GOT3 (cell line): ENCODE results near the gene CDH12.
"Not testable (repeated sequence)": the region's sequence is repeated elsewhere in the genome, so short reads cannot be mapped to it uniquely, and the experiment has no call there.

Experiments
- DNase-seq: peaks from one replicate; lab custom pipeline; 2025; ENCODE audit warnings: mixed read lengths; lab: John Stamatoyannopoulos, UW

CDH12 gene

GRCh38 chr5:22278164-22278563 lies 575.0 kb downstream of the CDH12 start:
- DNase-seq, result no peak

- DNase-seq, result no peak
Observed at GRCh38 chr5:22277006-22277405, 576.1 kb downstream of the CDH12 start.

DNA sequence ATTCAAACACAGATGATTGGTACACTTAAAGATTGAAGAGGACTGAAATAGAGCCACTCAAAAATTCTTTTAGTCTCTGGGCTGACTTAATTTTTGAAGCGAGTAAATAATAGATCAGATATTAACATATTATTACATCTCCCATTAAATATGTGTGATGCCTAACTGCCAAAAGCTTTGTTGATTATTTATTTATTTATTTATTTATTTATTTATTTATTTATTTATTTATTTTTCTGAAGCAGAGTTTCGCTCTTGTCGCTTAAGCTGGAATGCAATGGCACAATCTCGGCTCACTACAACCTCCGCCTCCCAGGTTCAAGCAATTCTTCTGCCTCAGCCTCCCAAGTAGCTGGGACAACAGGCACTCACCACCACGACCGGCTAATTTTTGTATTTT lies 587.3 kb downstream of the CDH12 start:
- DNase-seq, result not testable (repeated sequence)

DNA sequence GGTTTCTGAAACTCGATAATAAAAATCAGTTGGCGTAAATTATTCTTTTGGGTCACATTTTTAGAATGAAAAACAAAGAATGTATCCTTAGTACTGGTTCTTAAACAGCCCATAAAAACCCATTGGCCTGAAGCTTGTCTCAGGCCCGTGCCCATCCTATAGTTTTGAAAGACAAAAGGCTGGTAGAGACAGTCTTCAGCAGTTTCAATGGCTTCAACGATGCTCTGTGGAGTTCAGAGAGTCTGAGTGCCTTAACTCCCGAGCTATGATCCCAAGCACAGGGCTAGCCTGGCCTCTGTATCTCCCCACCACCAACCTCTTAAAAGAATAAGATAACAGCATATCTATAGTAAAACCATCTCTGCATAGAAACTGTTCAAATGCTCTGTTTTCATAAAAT lies 595.0 kb downstream of the CDH12 start:
- no peak for DNase-seq

DNA sequence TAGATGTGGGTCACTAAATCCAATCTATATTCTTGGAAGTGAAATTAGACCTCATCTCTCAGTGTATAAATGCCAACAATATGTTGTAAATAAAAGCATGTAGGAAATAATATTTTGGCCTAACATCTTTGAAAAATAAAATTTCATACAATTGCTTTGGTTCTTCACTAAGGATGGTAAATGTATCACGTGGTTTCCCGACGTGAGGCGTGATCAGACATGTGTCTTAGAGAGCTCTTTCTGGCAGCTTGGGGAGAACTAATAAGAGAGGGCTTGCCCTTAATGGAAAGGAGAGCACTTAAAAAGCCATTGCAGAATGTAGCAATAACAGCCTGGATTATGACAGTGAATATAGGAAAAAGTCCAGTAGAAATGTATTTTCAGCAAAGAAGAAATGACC lies 602.6 kb downstream of the CDH12 start:
- no peak for DNase-seq

DNA sequence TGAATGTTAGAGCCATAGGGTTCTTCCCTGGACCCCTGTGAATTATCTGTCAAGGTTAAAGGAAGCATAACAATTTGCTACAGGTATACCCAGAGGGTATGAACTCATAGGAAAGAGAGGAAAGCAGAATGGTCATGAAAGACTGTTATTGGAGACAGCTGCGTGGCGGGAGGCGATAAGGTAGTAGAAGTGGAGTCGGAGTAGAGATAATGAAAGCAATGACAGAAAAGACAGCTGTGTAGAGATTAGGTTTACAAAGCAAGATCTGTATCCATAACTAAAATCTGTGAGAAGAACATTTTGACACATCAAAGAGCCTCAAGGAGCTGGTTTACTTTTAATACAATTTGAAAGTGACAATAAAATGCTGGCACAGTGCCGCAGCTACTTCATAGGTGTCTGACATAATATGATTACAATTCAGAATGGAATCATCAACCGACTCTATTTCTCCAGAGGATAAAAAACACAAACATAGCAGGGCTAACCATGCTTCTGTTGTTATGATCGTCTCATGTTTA lies 603.9 kb downstream of the CDH12 start:
- no peak for DNase-seq

- DNase-seq, result no peak
Observed at GRCh38 chr5:22245770-22246169, 607.4 kb downstream of the CDH12 start.

DNA sequence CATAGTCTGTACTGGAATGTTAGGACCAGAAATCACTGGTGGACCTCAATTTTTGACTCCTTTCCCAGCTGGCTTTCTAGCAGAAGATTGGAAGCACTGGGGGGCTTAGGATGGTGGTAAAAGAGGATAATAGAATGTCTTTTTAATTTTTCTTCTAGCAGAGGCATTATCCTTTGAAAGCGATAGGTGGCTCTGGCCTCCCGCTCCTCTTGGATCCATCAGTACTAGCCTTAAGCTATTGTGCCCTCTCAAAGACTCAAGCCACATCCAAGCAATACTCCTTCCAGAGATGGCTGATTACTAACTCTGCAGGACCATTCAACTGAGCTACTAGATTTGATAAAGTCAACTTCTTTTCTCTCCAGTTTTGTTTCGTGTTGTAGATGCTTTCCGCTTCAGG lies 610.6 kb downstream of the CDH12 start:
- no peak for DNase-seq

- DNase-seq, result no peak
Observed at GRCh38 chr5:22238047-22238446, 615.1 kb downstream of the CDH12 start.

DNA sequence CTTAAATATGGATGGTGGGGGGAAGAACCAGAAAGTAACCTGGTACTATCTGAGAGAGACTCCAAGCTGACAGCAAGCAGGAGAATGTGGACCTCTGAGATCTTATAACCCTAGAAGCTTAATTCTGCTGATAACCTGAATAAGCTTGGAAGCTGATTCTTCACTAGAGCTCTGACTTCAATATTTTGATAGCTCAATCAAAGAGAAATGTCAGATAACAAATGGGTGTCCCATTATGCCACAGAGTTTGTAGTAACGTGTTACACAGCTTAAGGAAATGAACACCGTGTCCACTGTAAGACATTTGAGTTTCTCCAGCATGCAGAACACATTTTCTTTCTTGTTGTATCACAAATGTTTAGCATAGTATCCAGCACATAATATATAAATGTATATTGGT lies 626.7 kb downstream of the CDH12 start:
- no peak for DNase-seq

DNA sequence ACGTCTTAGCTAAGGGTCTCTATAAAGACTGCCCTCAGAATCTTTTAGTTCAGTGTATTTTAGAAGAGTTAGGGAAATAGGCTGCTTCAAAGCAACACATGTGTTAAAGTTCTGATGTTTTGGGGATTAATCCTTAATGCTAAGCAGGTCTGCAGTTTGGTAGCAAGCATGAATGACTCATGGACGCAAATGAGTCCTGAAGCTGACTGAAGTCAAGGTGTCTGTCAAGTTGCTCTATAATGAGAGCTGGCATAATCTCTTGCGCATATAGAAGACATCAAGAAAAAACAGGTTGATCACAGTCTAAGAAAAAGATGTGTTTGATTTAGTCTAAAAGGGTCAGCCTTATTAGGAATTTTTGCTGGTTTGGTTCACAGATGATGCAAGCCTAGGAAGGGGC lies 630.1 kb downstream of the CDH12 start:
- no peak for DNase-seq

DNA sequence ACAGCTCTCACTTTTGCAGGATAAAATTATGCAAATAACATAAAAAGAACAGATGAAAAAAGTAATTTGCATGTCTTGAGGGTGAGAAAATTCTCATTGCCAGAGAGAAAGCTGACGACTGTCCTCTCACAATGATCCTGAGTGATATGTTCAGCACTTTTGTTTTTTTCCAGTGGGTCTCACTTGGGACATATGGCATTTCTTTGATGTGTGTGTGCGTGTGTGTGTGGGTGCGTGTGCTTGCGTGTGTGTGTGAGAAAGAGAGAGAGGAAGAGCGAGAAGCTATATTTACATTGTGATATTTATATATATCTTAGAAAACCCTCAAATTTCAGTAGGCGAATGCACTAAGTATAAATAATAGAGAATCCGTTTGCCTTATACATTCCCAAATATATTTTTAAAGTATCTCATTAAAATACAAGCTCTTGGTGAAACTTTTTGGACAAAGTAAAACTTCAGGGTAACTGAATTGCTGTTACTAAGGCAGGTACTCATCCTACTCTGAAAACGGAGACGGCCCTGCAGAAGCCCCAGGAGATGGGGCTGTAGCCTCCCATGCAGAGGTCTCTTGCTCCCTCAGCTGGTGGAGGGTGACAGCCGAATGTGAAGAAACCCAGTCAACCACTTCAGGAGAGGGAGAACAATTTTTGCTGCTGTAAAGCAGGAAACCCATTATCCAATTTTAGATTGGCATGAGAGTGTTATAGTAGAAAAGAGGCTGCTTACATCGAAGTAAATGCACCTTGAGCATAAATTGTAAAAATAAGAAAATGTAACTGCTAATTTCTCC lies 639.2 kb downstream of the CDH12 start:
- DNase-seq, result not testable (repeated sequence)

DNA sequence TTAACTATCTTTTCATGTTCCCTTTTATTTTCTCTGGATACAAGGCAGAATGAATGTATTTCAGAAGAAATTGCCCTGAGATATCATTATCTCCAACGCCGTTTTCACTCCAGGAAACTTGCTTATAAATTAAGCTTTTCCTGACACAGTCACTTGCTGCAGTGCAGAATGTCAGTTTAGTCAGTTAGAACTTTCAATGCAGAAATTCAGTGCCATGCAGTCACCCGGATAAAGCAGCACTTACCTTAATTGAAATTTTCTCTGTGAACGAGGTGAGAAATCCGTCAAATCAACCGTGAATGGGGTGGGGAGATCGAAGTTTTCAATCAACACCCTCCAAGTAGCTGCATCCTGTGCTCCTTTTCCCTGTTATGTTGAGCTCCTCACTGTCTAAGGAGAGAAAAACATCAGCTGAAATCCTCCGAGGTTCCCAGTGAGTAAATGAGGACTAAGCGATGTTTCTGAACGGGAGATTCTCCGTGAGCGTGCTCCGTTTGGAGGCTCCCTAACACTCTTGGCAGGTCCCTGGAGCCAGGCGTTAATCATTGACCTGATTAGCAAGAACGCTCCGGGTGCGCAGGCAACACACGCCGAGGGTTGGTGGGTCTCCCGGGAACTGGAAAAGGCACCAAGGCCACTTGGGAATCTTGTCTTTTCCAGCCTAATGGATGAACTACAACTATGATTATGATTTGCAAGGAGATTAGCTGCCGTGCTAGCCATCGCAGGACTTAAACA lies 640.7 kb downstream of the CDH12 start:
- DNase-seq, result not testable (repeated sequence)

DNA sequence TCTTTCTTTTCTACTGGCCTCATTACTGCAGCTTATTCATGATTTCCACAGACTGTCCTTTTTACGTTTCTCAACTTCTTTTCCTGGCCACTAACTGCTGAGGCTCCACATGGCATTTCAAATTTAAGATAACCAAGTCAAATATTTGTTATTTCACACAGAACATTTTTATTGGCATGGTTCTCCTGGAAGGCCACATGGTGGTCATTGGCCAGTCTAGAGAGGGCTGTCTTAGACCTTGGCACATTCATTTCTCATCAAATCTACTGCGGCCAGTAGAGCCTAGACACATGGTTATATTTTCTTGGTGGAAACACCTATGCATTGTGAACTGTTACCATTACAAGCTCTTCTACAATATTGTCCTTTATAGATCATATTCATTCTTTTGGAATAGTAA lies 644.7 kb downstream of the CDH12 start:
- not testable (repeated sequence) for DNase-seq

DNA sequence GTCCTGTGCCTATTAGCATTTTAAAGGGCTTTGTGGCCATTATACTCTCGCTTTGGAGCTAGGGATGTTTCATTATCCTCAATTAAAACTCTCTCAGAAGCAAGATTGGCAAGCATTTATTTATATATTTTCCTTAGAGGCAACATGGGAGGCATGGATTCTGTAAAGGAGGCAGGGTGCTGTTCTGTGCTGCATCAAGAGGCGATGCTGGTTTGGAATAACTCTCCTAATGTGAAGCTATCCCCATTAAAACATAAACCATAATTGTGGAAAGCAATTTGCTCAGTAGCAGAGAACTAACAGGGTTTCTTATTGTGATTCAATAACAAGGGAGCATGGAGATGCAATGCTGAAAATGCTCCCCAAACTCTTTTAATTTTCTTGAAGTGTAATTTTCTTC lies 664.5 kb downstream of the CDH12 start:
- DNase-seq, result not testable (repeated sequence)

DNA sequence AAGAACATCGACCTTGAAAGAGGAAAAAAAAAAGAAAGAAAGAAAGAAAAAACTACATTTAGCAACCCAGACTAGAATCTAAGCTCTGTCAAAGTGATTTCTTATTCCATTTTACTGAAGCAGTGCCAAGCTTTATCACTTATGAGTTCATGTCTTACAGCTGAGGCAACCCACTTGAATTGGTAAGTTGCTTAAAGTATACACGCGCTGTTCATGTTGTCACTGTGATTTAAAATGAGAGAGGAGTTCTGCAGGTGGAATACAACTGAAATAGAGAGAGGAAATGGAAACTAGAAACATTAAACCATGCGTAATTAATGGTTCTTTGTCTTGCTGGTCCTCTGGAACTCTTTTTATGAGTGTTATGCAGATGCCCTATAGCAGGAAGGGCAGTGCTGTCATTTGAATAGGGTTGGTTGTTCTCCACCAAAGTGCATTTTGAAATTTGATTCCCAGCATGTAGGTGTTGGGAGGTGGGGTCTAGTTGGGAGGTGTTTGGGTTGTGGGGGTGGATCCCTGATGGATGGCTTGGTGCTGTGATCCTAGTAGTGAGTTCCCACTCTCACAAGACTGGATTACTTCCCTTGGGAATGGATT lies 665.4 kb downstream of the CDH12 start:
- not testable (repeated sequence) for DNase-seq

DNA sequence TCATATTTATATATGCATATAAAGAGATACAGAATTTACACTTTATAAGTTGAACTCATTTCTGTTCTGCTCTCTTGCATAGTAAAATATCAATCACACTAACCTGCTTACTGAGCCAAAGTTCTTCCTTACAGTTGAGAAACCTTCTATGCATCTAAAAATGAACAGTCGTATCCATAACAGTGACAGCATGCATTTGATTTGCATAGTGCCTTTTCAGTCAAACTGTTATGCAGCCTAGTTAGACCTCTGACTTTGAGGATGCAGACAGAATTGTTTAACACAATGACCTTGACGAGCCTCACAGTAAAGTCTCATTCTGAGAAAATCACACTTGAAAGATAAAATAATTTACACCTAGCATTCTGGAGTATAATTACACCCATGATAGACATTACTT lies 683.9 kb downstream of the CDH12 start:
- DNase-seq, result not testable (repeated sequence)

GRCh38 chr5:22168704-22169103 lies 684.4 kb downstream of the CDH12 start:
- DNase-seq, result not testable (repeated sequence)

GRCh38 chr5:22165931-22166330 lies 687.2 kb downstream of the CDH12 start:
- not testable (repeated sequence) for DNase-seq

DNA sequence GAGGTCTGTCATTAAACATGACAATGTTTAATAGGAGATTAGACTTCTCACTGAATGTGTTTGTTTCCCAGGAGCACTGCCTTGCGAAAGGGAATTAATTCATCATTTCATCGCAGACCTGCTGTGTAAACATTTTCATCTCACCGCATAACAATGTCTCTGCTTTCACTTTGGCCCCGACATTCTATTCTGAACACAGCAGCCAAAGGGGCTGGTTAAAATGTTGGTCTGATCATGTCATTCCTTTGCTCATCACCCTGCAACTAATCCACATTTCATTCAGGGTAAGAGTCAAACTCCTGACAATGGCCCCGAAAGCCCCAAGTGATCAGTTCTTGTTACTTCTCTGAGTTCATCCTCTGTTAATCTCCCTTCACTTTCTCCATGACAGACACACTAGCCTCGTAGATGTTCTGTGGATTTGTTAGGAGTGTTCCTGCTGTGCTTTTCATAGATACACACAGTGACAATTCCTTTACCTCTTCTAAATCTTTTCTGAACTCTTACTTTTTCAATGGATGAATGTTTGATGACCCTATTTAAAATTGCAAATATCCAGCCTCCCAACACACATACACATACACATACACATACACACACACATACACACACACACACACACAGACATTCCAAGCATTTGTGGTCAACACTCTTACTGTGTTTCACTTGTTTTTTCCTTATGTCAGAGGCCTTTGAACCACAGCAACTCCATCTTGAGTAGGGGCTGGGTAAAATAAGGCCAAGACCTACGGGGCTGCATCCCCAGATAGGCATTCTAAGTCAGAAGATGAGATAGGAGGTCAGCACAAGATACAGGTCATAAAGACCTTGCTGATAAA lies 688.0 kb downstream of the CDH12 start:
- DNase-seq, result not testable (repeated sequence)

DNA sequence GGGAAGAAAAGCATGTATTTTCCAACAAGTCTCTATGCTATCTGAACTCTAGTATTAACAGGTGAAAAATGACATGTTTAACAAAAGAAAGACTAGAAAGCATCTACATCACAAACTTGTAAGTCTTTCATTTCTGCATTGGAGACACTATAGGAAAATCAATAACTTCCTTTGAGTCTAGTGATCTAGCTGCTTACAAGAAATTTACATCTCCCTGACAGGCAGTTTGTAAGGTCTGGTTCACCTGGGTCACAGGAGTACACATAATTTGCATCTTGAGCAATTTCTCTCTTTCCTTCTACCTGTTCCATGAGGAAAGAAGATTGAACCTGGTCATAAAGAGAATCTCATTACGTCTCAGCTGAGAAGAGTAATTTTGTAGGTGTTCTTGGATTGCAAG lies 696.2 kb downstream of the CDH12 start:
- not testable (repeated sequence) for DNase-seq

GRCh38 chr5:22154779-22155178 lies 698.4 kb downstream of the CDH12 start:
- DNase-seq, result not testable (repeated sequence)
